K562 (cell line): Measurements from ENCODE around the gene ZNHIT3. TPM values are rescaled to one million over a fixed set of nuclear protein-coding genes. Genes with fewer than 3 reads are reported as not detected.
A peak's percentile ranks its signal among the peaks of the same experiment; 100 is the strongest.

Experiments
- ATAC-seq: fragments of 200-7000 bp; cut with Tn5 transposase; 3 replicates; pipeline ENCODE4 v1.9.1; 2020; ENCODE audit warnings: moderate library complexity
- BruUV-seq: library from RNA; stranded (reverse); fragments of 400-500 nt; replicated peaks from 2 replicates; lab custom pipeline; 2021; lab: Mats Ljungman, UMichigan
- CTCF ChIA-PET: fragments of 300-600 bp; formaldehyde crosslinking; extraction: SDS; loops from one replicate; lab custom pipeline; 2021; ENCODE audit warnings: low intra/inter-chr PET ratio; lab: Yijun Ruan, JAX
- POLR2A ChIA-PET: fragments of 300-600, 350-650 bp; sonication (Branson Sonifier 250); formaldehyde crosslinking; extraction: SDS; loops from one replicate; lab custom pipeline; 2021; ENCODE audit warnings: antibody characterized with exemption, inconsistent platforms; lab: Yijun Ruan, JAX
- DNase-seq, 4 experiments: peaks; one replicate each; pipeline versions ENCODE4 v3.0.0 to v3.0.0-alpha.2; 2011 to 2018; ENCODE audit warnings: low spot score in 3 of 4, mixed read lengths in 3 of 4; ENCODE audit errors: extremely low read depth in 1 of 4
- FAIRE-seq: peaks from 2 replicates; lab custom pipeline; 2011; peaks lifted over from hg19 to GRCh38; lab: Jason Lieb, UNC
- H2AFZ ChIP-seq: 2 replicates; pipeline ENCODE4 v1.6.0; 2011; ENCODE audit warnings: low read depth, low read length, control low read depth, inconsistent platforms
- H3K27ac ChIP-seq: fragments of 200-600 bp; 3 replicates; pipeline ENCODE4 v1.8.0; 2011; ENCODE audit warnings: low read depth, mild to moderate bottlenecking, control low read depth, inconsistent platforms, low read length, moderate library complexity, mixed read lengths; ENCODE audit errors: extremely low read depth
- H3K27me3 ChIP-seq, 2 experiments: fragments of 300-600 bp in 1 of 2; 2 replicates in 1 of 2; 3 replicates in 1 of 2; pipeline versions ENCODE4 v1.6.0 to v1.8.0; 2011; ENCODE audit warnings: inconsistent platforms in 2 of 2, low read length in 2 of 2, mild to moderate bottlenecking in 1 of 2, mixed read lengths in 1 of 2, moderate library complexity in 1 of 2; ENCODE audit not compliant: control insufficient read depth in 2 of 2, insufficient read depth in 2 of 2
- H3K36me3 ChIP-seq: fragments of 300-600 bp; 3 replicates; pipeline ENCODE4 v1.8.0; 2011; ENCODE audit warnings: mild to moderate bottlenecking, low read length, inconsistent platforms; ENCODE audit not compliant: control insufficient read depth, insufficient read depth
- H3K4me1 ChIP-seq, 2 experiments: fragments of 200-600 bp in 1 of 2; replicated peaks in 1 of 2; 2 replicates in 1 of 2; 3 replicates in 1 of 2; pipeline versions ENCODE4 v1.5.1 to v1.8.0; 2011; ENCODE audit warnings: inconsistent platforms in 2 of 2, low read length in 2 of 2, mild to moderate bottlenecking in 1 of 2, mixed read lengths in 1 of 2, moderate library complexity in 1 of 2; ENCODE audit not compliant: control insufficient read depth in 2 of 2, insufficient read depth in 2 of 2
- H3K4me2 ChIP-seq: 2 replicates; pipeline ENCODE4 v1.6.1; 2011; ENCODE audit warnings: low read length, control low read depth, inconsistent platforms, mixed read lengths; ENCODE audit not compliant: insufficient read depth
- H3K4me3 ChIP-seq: fragments of 200-600 bp; sonication (generic), shearing (Covaris generic); 2 replicates; pipeline ENCODE4 v1.5.1; 2016; ENCODE audit warnings: control low read depth, inconsistent platforms
- H3K79me2 ChIP-seq: fragments of 200-600 bp; 3 replicates; pipeline ENCODE4 v1.8.0; 2011; ENCODE audit warnings: low read length, inconsistent platforms; ENCODE audit not compliant: control insufficient read depth, insufficient read depth
- H3K9ac ChIP-seq, 2 experiments: 2 replicates each; pipeline versions ENCODE4 v1.6.0 to v1.6.1; 2011; ENCODE audit warnings: low read depth in 2 of 2, low read length in 2 of 2, control low read depth in 1 of 2, inconsistent platforms in 1 of 2, mild to moderate bottlenecking in 1 of 2, mixed read lengths in 1 of 2; ENCODE audit not compliant: insufficient read depth in 1 of 2
- H3K9me1 ChIP-seq: one replicate; pipeline ENCODE4 v1.6.0; 2011; ENCODE audit warnings: inconsistent platforms, mild to moderate bottlenecking, low read length, moderate library complexity; ENCODE audit not compliant: control insufficient read depth, insufficient read depth
- H3K9me3 ChIP-seq: replicated peaks from 2 replicates; pipeline ENCODE4 v1.5.1; 2011; ENCODE audit warnings: low read depth, low read length, inconsistent platforms; ENCODE audit not compliant: control insufficient read depth, insufficient read depth
- H4K20me1 ChIP-seq: replicated peaks from 2 replicates; pipeline ENCODE4 v1.6.1; 2011; ENCODE audit warnings: low read length, inconsistent platforms, mixed read lengths; ENCODE audit not compliant: control insufficient read depth, insufficient read depth
- BRF2 ChIP-seq: IDR thresholded peaks from 3 replicates; pipeline ENCODE4 v1.6.1; 2011; ENCODE audit warnings: borderline replicate concordance, mild to moderate bottlenecking; ENCODE audit not compliant: insufficient read length, insufficient read depth
- CREB1 ChIP-seq, 2 experiments: sonication (generic) in 1 of 2; formaldehyde crosslinking in 1 of 2; IDR thresholded peaks; 2 replicates each; pipeline versions ENCODE4 v1.6.1 to v1.8.0; 2012 to 2022; ENCODE audit warnings: inconsistent platforms in 1 of 2, mild to moderate bottlenecking in 1 of 2, missing genetic modification reagents in 1 of 2, moderate library complexity in 1 of 2
- CXXC5 ChIP-seq: fragments of 250-450 bp; sonication (Bioruptor Pico); IDR thresholded peaks from 2 replicates; pipeline ENCODE4 v1.8.0; 2022; ENCODE audit warnings: inconsistent platforms, mild to moderate bottlenecking, moderate library complexity
- GTF2E2 ChIP-seq: fragments of 200-800 bp; sonication (Bioruptor generic); IDR thresholded peaks from 2 replicates; pipeline ENCODE4 v1.6.1; 2016; ENCODE audit warnings: missing genetic modification characterization, missing compliant biosample characterization
- HSF4 ChIP-seq: fragments of 250-450 bp; sonication (Bioruptor Pico); IDR thresholded peaks from 2 replicates; pipeline ENCODE4 v2.1.2; 2022; ENCODE audit warnings: mild to moderate bottlenecking, moderate library complexity, borderline replicate concordance
- KAT7 ChIP-seq: sonication (generic); formaldehyde crosslinking; IDR thresholded peaks from 2 replicates; pipeline ENCODE4 v1.8.0; 2022; ENCODE audit warnings: missing genetic modification reagents, mild to moderate bottlenecking, borderline replicate concordance
- L3MBTL2 ChIP-seq: fragments of 450-650 bp; IDR thresholded peaks from 2 replicates; pipeline ENCODE4 v1.6.1; 2016; ENCODE audit warnings: mild to moderate bottlenecking, moderate library complexity
- NFIC ChIP-seq: fragments of 450-650 bp; IDR thresholded peaks from 2 replicates; pipeline ENCODE4 v1.6.1; 2017; ENCODE audit warnings: mild to moderate bottlenecking, inconsistent platforms
- POLR2AphosphoS5 ChIP-seq: IDR thresholded peaks from 2 replicates; pipeline ENCODE4 v1.6.1; 2011; ENCODE audit warnings: mild to moderate bottlenecking, low read depth, low read length, moderate library complexity; ENCODE audit not compliant: control insufficient read depth, insufficient read depth
- RCOR1 ChIP-seq, 2 experiments: IDR thresholded peaks; 2 replicates each; pipeline ENCODE4 v1.6.1; 2012; ENCODE audit warnings: low read depth in 2 of 2, low read length in 2 of 2, borderline replicate concordance in 1 of 2, improper control_type of control experiment in 1 of 2
- SMAD4 ChIP-seq: fragments of 250-450 bp; sonication (Bioruptor Pico); conservative IDR thresholded peaks from 2 replicates; pipeline ENCODE4 v1.8.0; 2021; ENCODE audit warnings: inconsistent platforms, mild to moderate bottlenecking, moderate library complexity
- SPI1 ChIP-seq: IDR thresholded peaks from 2 replicates; pipeline ENCODE4 v1.6.1; 2011; ENCODE audit warnings: low read depth, low read length, control low read depth, borderline replicate concordance
- TAF9B ChIP-seq: fragments of 450-650 bp; IDR thresholded peaks from 2 replicates; pipeline ENCODE4 v1.6.1; 2018; ENCODE audit warnings: mild to moderate bottlenecking; ENCODE audit not compliant: partially characterized antibody
- ZFP30 ChIP-seq: fragments of 250-450 bp; sonication (Bioruptor Pico); IDR thresholded peaks from 2 replicates; pipeline ENCODE4 v1.8.0; 2022; ENCODE audit warnings: moderate library complexity, mild to moderate bottlenecking, inconsistent platforms, borderline replicate concordance
- ZKSCAN8 ChIP-seq: fragments of 200-800 bp; sonication (Bioruptor generic); IDR thresholded peaks from 2 replicates; pipeline ENCODE4 v1.6.1; 2016; ENCODE audit warnings: missing genetic modification characterization, missing compliant biosample characterization
- ZNF445 ChIP-seq: fragments of 250-450 bp; sonication (Bioruptor Pico); IDR thresholded peaks from 2 replicates; pipeline ENCODE4 v1.4.0; 2020; ENCODE audit warnings: low read depth, mild to moderate bottlenecking, moderate library complexity
- ZNF511 ChIP-seq: sonication (generic); formaldehyde crosslinking; IDR thresholded peaks from 2 replicates; pipeline ENCODE4 v1.8.0; 2022; ENCODE audit warnings: mild to moderate bottlenecking, missing genetic modification reagents
- ZNF589 ChIP-seq: fragments of 200-800 bp; sonication (Bioruptor generic); IDR thresholded peaks from 2 replicates; pipeline ENCODE4 v1.6.1; 2016; ENCODE audit warnings: low read depth, missing genetic modification characterization, missing compliant biosample characterization
- ZNF778 ChIP-seq: fragments of 450-650 bp; formaldehyde crosslinking; IDR thresholded peaks from 2 replicates; pipeline ENCODE4 v1.4.0; 2020; ENCODE audit warnings: mild to moderate bottlenecking, moderate library complexity
- WGBS: fragments of 100-300 bp; shearing (Covaris generic); methylation state at CpG from one replicate; pipeline ENCODE4 v1.1.6; 2016; ENCODE audit warnings: low coverage, mixed read lengths; ENCODE audit not compliant: insufficient coverage; ENCODE audit errors: missing lambda C conversion rate; 5-methylcytosine and 5-hydroxymethylcytosine counted together
- in situ Hi-C: fragments of 300-500 bp; cut with MboI; formaldehyde crosslinking; loops from 4 replicates; pipeline ENCODE4 v1.15.0; 2018; ENCODE audit warnings: inconsistent platforms, mixed read lengths
- intact Hi-C: fragments of 100-400 bp; cut with micrococcal nuclease; formaldehyde crosslinking; loops from 2 replicates; pipeline ENCODE4 v1.14.2; 2022
- polyA plus RNA-seq, 8 experiments: library from polyadenylated mRNA; depleted of rRNA in 4 of 8; stranded (reverse) in 5 of 8; unstranded in 3 of 8; fragments of >200 nt; fragmentation: Nextera tagmentation in 2 of 8; fragmentation: Illumina TruSeq in 1 of 8; extraction: Ambion mirVana in 2 of 8; extraction: Trizol in 1 of 8; gene quantifications; 2 replicates each; pipeline versions ENCODE4 v1.2.1 to v1.2.3, GENCODE V29; 2011 to 2014; ENCODE audit warnings: inconsistent platforms in 1 of 8, missing spikeins in 1 of 8
- total RNA-seq, 7 experiments: library from RNA; depleted of rRNA in 6 of 7; stranded (reverse); fragments of >200 nt in 6 of 7; fragmentation: Illumina TruSeq in 2 of 7; extraction: Trizol in 2 of 7; gene quantifications; 2 replicates each; pipeline versions ENCODE4 v1.2.1 to v1.2.3, GENCODE V29; 2011 to 2021; ENCODE audit warnings: low replicate concordance in 1 of 7

The ZNHIT3 gene
- total and polyA plus RNA-seq, 9 of the 15 experiments (the other 6 are each of a cell fraction or from before 2014, with no cell fraction given), result 45.0 to 300 (median 88.4) TPM

- TF ChIP-seq ZNF589, result 0 out of 2 replicates have a peak, but pooled peaks have one; percentile 16
- 0 out of 2 replicates have a peak, but pooled peaks have one; percentile 62 for TF ChIP-seq SPI1
- no peak for TF ChIP-seq HSF4 (CRISPR knock-in tag)
- no peak for TF ChIP-seq ZNF445
- 0 out of 2 replicates have a peak, but pooled peaks have one; percentile 21 for TF ChIP-seq L3MBTL2
- peak; percentile 48; the same call in 1 of the 2 replicates for TF ChIP-seq POLR2AphosphoS5
Measured at GRCh38 chr17:36544044-36544306, 57.5 kb downstream of the ZNHIT3 start (continued).

- ATAC-seq, result peak; percentile 77
- peak; percentile 72 for TF ChIP-seq NFIC
- peak; percentile 70; the same call in 1 of the 2 replicates for TF ChIP-seq GTF2E2 (tag)
- TF ChIP-seq CREB1 (IDR thresholded peaks at IDR 0.05), result peak; percentile 79
- TF ChIP-seq CREB1 (CRISPR knock-in tag; IDR thresholded peaks at IDR 0.05), result 0 out of 2 replicates have a peak, but pooled peaks have one; percentile 2
- TF ChIP-seq KAT7 (CRISPR knock-in tag), result no peak
- no peak for TF ChIP-seq ZKSCAN8 (CRISPR knock-in tag)
- no peak for TF ChIP-seq ZNF778 (CRISPR knock-in tag)
- no peak for TF ChIP-seq ZFP30 (CRISPR knock-in tag)
- peak; percentile 33 for TF ChIP-seq CXXC5 (CRISPR knock-in tag)
- TF ChIP-seq SMAD4, result 0 out of 2 replicates have a peak, but pooled peaks have one; percentile 9
- TF ChIP-seq TAF9B, result peak; percentile 17
- TF ChIP-seq RCOR1 (IDR thresholded peaks at IDR 0.05; ENCODE audit: borderline replicate concordance in 1 of 2, low read depth in 2 of 2, low read length in 2 of 2), result peak in 1 of 2 experiments; percentile 18; a peak in 1 of 4 replicates
- peak; percentile 45; the same call in 1 of the 2 replicates for TF ChIP-seq ZNF511 (CRISPR knock-in tag)
- TF ChIP-seq BRF2, result no peak
Measured at GRCh38 chr17:36544307-36545076, 58.0 kb downstream of the ZNHIT3 start, which contains the start of gene GGNBP2. TSS of gene GGNBP2 (plus strand) at chr17:36544919. CDS start at chr17:36545725, 806 bp downstream.

More at GRCh38 chr17:36544307-36545076, 58.0 kb downstream of the ZNHIT3 start, which contains the start of gene GGNBP2:
- H3K36me3 ChIP-seq, result peaks cover 41% of the 10 kb centered on the region
- peak within 1 kb of the TSS; percentile 84 for H2AFZ ChIP-seq
- H3K79me2 ChIP-seq, result peaks cover 72% of the 10 kb centered on the region
- DNase-seq, result peak; percentile 89 to 96 (median 92)
- peaks cover 4% of the 10 kb centered on the region; the same call in 1 of the 2 replicates for H4K20me1 ChIP-seq
- H3K9me1 ChIP-seq, result no peaks in the 10 kb centered on the region
- FAIRE-seq, result no peak
- no peaks in the 10 kb centered on the region for H3K27me3 ChIP-seq
- under 1% methylated on average over 38 of the region's 71 CpGs for WGBS
- intact Hi-C loops, result loop anchor here (2.0 to 10.0 kb wide), 3 partner anchors 46 to 180 kb away; partner anchors contain the start of genes DHRS11 and MRM1
- H3K4me2 ChIP-seq, result peak within 1 kb of the TSS; percentile 96
- ChIA-PET POLR2A (interaction anchor here (0.6 to 3.9 kb wide), 8 partner anchors 10 to 623 kb away, joined by 3 to 72 read pairs (median 4); partner anchors contain the start of genes MYO19 and PIGW), CTCF (no interaction called here)
- H3K27ac ChIP-seq, result peak within 1 kb of the TSS; percentile 99
- H3K4me1 ChIP-seq, result peaks cover 14 to 25% of the 10 kb centered on the region in 2 experiments; a peak in 4 of 5 replicates
- H3K4me3 ChIP-seq, result peak within 1 kb of the TSS; percentile 85
- H3K9me3 ChIP-seq, result no peaks in the 10 kb centered on the region
- peak within 1 kb of the TSS; percentile 98 to 100 for H3K9ac ChIP-seq
- in situ Hi-C loops, result loop anchor here (5.0 kb wide), 1 partner anchor 48 kb away; the partner anchor contains the start of gene DHRS11
- TSS peak; percentile 80 for BruUV-seq
